ENCODE data around the gene NKX1-1.

DNA sequence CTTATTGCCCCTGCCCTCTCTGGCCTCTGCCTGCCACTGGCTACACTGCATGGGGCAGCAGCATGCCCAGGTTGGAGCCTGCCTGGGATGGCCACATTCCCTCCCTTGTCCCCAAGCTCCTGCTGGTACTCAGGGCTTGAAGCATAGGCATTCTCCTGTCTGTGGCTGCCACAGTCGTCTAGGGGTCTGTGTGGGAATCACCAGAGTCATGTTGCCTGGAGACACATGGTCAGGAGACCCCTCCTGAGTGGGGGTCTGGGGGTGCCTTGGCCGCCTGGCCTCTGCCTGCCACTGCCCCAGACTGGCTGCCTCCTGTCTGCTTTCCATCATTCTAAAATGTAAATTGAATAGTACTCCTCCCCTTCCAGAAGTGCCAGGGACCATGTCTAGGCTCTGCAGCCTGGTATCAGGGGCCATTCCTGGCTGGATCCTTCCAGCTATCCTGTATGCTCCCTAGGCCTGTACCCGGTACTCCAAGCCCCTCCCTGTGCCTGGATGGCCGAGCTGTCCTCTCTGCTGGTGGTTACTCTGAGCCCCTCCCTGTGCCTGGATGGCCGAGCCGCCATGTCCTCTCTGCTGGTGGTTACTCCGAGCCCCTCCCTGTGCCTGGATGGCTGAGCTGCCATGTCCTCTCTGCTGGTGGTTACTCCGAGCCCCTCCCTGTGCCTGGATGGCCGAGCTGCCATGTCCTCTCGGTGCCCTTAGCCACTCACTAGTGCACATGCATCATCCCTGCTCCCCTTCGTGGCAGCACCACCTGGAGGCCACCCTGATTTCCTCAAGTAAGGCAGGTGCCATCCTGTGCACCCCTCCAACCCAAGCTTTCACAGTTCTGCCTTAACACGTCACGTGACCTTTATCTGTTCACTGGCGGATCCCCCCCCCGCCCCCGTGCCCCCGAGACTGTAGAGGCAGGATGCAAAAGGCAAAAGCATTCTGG, 5.5 kb upstream of the NKX1-1 start:
- TF ChIP-seq, protein P1, sequence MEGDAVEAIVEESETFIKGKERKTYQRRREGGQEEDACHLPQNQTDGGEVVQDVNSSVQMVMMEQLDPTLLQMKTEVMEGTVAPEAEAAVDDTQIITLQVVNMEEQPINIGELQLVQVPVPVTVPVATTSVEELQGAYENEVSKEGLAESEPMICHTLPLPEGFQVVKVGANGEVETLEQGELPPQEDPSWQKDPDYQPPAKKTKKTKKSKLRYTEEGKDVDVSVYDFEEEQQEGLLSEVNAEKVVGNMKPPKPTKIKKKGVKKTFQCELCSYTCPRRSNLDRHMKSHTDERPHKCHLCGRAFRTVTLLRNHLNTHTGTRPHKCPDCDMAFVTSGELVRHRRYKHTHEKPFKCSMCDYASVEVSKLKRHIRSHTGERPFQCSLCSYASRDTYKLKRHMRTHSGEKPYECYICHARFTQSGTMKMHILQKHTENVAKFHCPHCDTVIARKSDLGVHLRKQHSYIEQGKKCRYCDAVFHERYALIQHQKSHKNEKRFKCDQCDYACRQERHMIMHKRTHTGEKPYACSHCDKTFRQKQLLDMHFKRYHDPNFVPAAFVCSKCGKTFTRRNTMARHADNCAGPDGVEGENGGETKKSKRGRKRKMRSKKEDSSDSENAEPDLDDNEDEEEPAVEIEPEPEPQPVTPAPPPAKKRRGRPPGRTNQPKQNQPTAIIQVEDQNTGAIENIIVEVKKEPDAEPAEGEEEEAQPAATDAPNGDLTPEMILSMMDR (IDR thresholded peaks at IDR 0.05) = no peak
- no peak for TF ChIP-seq POLR2A (IDR thresholded peaks at IDR 0.05)

Measured in testis (tissue), 2 donors.